GM04503 (cell line): ENCODE data around the gene CHL1.

Experiments
- DNase-seq: peaks from one replicate; pipeline ENCODE4 v3.0.0-alpha.2; 2012; ENCODE audit warnings: low read depth

CHL1 gene

DNA sequence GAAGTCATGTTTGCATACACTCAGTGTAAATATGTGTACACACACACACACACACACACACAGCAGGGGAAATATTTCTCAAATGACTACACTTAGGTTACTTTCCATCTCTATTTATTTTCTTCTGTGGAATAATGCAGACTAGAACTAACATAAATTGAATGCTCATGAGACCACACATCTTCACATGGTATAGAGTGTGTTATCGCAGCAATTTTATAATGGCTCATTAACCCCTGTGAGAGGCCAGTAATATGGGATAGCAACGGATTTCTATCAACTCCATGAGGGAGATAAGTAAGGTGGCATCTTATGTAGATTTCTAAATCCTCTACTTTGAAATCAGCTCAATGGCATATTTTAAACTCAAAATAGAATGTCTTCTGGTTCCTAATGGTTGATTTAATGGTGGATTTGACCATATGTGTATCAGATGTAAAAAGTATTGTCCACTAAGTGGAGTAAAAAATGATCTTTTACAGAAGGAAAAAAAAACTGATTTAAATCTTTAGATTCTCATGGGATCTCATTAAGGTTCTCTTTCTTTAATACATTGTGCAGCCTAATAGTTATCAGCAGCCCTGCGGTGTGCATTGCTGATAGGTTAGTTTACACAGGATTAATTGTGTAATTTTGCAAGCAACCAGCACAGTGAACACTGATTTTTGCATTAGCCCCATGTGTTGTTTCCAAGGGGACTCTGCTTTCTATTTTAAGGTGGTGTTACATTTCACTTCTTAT, 32.0 kb downstream of the CHL1 start:
- no peak for DNase-seq

DNA sequence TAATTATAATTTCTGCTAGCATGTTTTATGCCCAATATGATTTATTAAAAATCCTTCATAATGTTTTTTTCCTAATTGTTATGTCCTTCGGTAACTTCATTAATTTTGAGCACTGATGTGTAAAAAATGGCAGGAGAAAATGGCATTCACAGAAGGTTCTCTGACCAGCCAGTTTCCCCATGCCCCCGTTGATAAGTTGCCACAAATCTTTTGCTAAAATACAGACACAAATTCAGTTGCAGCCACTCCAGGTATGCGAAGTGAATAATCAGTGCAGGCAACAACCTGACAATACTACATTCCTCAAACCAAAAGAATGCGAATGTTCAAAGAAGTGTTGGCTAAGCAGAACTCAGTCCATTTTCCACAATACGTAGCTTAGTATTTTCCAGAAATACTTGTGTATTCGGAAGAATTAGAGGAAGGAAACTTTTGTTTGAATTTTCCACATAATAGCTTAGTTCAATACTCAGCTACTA, 32.7 kb downstream of the CHL1 start:
- no peak for DNase-seq

DNA sequence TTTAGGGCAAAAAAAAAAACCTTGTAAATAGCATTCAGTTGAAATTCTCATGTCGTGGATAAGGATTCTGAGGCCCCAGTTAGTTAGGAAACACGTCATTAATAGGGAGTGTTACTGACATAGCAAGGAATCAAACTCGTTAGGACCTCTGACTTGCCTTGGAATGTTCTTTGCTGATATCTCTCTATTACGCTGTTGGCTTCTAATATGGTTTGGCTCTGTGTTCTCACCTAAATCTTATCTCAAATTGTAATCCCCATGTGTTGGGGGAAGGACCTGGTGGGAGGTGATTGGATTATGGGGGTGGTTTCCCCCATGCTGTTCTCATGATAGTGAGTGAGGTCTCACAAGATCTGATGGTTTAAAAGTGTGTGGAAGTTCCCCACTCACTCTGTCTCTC, 40.3 kb downstream of the CHL1 start:
- no peak for DNase-seq

DNA sequence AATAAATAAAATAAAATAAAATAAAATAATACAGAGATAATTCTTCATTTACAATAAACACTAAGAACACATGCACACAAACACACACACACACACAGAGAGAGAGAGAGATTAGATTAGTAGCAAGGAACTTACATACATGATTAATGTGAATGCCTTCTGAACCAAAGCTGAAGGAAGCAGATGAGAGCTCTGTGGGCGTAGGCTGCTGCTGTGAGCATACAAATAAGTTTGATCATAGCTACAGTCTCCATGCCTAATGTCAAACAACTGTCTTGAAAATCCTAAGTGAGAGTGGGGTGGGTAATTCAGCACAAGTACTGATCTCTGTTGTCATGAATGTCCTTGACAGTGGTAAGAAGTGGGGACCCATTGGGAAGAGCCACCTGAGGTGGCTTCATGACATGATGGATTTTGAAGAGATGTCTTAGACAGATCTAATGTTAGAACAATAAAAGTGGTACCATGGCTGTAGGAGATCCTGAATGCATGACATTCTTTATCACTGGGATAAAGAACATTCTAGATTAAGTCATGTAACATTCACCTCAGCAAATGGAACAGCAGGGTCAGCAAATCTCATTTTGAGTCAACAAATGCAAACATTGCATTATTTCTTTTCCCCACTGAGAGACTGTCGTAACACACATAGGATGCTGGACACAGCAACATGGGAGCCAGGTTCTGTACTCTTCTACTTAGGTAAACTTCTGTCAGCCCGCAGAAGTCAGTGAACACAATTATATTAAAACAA, 46.2 kb downstream of the CHL1 start:
- DNase-seq = no peak

DNA sequence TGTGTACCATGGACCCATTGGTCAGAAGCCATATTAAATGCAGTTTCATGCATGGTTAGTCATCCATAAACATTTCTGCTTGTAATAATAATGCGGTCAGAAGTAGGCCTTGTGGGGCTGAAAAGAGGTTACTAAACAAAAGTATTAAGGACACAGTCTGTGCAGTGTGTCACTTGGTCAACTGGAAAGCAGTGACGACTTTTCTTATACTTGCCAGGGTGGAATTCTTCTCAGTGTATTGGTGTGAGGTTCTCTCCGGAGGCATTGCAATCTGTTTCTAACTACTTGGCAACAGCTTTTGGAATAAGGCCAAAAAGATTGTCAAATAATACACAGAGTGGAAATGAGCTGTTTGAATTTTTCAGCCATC, 46.8 kb downstream of the CHL1 start:
- no peak for DNase-seq

GRCh38 chr3:244041-244440, 47.5 kb downstream of the CHL1 start:
- no peak for DNase-seq

DNA sequence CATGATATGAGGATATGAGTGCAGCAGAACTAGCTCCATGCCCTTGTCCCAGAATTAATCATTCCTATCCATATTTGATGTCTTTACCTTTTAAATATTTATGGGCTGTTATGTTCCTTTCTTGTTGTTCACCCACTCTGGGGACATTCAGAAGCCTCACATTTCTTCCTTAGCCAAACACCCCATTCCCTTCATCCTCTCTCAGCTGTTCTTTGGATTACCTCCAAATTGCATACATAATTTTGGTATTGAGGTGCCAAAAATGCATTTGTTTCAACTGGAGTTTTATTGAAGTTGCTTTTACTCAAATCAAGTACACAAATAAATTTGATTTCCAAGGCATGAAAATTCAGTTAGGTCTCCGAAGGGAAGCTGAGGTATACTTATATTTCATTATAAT, 51.4 kb downstream of the CHL1 start:
- no peak for DNase-seq

DNA sequence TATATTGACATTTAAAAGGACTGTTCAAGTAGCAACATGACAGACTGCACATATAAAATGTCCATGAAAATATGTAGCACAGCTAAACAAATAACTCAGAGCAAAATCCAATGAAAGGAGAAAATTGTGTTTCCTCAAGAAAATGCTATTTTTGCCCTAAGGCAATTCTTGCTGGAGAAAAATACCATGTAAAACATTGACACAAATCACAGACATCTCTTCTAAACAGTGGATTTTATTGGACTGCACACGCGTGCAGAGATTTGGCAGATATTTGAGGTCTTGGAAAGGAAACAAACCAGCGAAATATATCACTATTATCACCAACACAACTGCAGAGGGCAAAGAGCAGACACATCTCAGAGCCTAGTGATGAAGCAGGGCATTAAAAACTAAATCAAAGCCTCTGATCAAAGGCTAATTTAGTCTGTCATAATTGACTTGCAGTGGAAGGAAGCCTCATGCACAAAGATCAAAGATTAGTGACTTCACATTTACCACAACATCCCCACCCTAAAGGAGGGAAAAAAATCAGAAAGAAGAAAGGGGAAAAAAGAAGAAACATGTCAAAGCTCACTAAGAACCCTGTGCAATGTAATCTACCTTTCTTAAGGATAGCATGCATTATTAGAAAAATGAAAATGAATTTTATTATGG, 52.4 kb downstream of the CHL1 start:
- DNase-seq = no peak

DNA sequence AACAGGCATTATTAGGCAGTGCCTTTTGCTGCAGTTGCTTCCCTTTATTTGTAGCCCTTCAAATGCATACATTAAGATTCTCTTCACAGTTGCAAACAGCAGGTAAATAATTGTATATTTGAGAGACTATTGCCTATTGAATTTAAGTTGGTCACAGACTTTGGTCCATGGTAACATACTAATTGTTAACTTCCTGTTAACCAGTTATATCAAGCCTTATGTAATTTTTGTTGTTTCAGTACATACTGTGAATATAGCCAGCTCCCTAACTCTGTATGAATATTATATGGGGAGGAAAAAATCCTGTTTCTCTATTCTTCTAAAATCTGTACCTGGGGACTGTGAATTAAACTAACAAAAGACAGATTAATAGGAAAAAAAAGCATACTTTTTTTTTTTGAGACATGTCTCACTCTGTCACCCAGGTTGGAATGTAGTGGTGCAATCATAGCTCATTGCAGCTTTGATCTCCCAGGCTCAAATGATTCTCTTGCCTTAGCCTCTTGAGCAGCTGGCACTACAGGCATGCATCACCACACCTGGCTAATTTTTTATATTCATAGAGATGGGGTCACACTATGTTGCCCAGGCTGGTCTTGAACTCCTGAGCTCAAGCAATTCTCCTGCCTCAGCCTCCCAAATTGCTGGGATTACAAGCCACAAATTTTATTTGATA, 53.2 kb downstream of the CHL1 start:
- no peak for DNase-seq

DNA sequence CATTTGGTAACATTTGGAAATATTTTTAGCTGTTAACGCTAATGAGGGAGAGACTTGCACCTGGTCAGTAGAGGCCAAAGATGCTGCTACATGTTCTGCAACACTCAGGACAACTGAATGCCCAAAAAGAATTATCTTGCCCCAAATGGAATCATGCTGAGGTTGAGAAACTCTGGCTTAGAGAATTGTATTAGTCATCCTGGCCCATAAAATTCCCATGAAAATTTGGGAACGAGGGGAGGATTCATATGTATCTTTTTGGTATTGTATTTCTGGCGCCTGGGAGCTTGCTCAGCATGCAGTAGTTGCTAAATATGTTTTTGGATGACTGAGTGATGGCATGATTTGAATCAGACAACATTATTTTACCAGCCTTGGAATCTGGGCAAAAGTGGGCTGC, 59.9 kb downstream of the CHL1 start:
- DNase-seq = no peak

GRCh38 chr3:257826-258225, 61.3 kb downstream of the CHL1 start:
- DNase-seq = no peak

- no peak for DNase-seq
Observed at GRCh38 chr3:260898-261297, 64.3 kb downstream of the CHL1 start.

- no peak for DNase-seq
Observed at GRCh38 chr3:263393-263792, 66.8 kb downstream of the CHL1 start.

GRCh38 chr3:264394-265156, 68.0 kb downstream of the CHL1 start:
- DNase-seq = no peak

DNA sequence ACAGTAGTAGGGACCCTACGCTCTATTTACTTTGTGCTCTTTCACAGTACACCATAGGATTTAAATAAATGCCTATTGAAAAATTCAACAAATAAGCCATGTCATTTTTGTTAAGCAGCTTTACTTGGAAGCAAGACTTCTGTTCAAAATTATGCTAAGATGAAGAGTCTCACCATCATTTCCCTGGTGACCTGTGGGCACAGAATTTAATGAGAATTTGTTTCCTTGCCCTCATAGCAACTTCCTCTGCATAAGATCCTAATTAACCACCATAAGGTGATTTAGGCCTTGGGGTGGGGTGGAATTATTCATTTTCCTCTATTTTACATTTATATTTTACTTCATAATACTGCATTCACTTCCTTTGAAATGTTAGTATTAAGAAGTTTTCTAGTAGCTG, 70.5 kb downstream of the CHL1 start:
- DNase-seq = no peak

- DNase-seq = no peak
Observed at GRCh38 chr3:270688-271087, 74.1 kb downstream of the CHL1 start.

DNA sequence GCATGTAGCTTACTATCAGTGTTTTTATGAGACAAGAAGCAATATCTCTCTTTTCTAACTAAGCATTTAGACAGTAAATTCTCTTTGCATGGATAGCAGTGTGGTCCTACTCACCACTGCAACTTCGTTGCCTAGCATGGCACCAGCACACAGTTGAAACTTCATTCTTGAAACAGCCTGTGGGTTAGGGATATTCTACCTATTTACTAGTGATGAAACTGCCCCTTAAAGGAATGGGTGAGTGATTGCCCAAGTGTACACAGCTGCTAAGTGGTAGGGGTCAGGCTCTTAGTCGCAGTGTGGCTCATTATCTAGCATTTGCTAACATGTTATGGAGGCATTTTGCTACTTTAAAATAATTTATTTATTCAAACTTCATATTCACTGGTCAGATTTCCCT, 78.4 kb downstream of the CHL1 start:
- DNase-seq = no peak

DNA sequence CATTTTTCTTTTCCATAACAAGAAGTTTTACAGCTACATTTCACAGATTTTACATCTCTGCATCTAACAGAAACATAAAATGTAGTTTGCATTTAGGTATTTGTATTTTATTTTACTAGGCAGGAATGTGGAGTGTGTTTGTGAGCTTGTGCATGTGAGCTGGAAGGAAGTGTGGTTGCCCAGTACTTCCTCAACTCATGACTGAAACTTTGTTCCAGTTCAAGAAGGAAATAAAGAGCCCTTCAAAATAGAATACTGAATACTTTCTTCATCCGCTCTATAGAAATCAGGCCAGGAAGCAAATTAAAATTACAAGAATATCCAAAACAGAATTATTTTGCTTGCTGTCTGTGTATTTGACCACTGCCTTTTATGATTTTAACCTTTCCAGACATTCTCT, 81.3 kb downstream of the CHL1 start:
- no peak for DNase-seq

GRCh38 chr3:278300-279064, 81.9 kb downstream of the CHL1 start:
- no peak for DNase-seq

DNA sequence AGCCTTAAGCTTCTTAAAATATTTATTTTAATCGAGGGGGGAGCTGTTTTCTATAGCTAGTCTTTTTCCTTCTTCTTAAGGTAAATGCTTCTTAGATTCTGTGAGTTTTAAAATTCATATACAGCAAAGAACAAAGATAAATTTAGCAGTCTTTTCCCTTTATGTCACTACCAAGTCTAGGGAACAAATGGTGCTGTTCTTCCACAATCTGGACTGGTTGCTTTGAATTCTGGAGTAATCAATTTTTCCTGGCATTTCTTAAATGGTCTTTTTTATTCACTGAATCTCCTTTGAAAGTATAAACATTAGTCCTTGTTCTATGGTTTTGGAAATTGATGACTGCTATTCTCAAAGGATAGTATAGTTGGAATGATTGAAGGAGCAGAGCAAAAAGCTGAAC, 82.8 kb downstream of the CHL1 start:
- DNase-seq = no peak

DNA sequence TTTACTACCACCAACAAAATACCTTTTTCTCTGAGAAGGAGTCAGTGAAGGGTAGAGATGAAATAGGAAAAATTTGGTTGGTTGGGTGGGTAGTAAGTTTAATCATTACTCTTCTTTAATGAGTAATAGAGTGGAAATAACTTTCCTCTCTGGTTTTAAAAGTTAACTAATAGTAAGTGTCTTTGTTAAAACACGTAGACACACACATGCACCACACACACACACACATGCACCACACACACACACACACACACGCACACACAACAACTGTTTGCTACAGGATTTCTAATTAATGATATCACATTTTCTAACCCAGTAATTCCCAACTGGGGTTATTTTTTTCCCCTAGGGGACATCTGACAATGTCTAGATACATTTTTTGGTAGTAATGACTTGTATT, 84.1 kb downstream of the CHL1 start:
- DNase-seq = no peak
